Measurements from ENCODE around the gene OR2S2. TPM values are rescaled to one million over a fixed set of nuclear protein-coding genes. Genes with fewer than 3 reads are reported as not detected.

Gene OR2S2
- total RNA-seq, 1 donor from 2014 or later: not detected

DNA sequence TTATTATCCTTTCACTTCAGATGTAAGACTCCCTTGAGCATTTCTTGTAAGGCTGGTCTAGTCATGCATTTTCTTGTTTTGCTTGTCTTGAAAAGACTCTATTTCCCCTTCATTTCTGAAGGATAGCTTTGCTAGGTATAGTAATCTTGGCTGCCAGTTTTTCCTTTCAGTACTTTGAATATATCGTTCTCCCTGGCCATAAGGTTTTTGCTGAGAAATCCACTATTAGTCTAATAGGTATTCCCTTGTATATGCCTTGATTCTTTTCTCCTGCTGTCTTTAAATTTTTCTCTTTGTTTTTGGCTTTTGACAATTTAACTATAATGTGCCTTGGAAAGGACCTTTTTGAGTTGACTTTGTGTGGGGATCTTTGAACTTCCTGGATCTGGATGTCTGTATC is 16.8 kb upstream of the OR2S2 start:
- no peak for DNase-seq
- H3K9me3 Mint-ChIP-seq (ENCODE audit: unreplicated experiment): peaks cover 6% of the 10 kb centered on the region
- H3K4me3 Mint-ChIP-seq (ENCODE audit: unreplicated experiment): no peak overlapping the region
- peaks cover 28% of the 10 kb centered on the region for H3K36me3 Mint-ChIP-seq (ENCODE audit: unreplicated experiment)
- peaks cover 2% of the 10 kb centered on the region for H3K27me3 Mint-ChIP-seq (ENCODE audit: unreplicated experiment)
- TF ChIP-seq, protein P1, sequence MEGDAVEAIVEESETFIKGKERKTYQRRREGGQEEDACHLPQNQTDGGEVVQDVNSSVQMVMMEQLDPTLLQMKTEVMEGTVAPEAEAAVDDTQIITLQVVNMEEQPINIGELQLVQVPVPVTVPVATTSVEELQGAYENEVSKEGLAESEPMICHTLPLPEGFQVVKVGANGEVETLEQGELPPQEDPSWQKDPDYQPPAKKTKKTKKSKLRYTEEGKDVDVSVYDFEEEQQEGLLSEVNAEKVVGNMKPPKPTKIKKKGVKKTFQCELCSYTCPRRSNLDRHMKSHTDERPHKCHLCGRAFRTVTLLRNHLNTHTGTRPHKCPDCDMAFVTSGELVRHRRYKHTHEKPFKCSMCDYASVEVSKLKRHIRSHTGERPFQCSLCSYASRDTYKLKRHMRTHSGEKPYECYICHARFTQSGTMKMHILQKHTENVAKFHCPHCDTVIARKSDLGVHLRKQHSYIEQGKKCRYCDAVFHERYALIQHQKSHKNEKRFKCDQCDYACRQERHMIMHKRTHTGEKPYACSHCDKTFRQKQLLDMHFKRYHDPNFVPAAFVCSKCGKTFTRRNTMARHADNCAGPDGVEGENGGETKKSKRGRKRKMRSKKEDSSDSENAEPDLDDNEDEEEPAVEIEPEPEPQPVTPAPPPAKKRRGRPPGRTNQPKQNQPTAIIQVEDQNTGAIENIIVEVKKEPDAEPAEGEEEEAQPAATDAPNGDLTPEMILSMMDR (IDR thresholded peaks at IDR 0.05; ENCODE audit: partially characterized antibody, unreplicated experiment): no peak
- peaks cover 10% of the 10 kb centered on the region for H3K4me1 Mint-ChIP-seq (ENCODE audit: low read depth, unreplicated experiment)
- no peak overlapping the region for H3K27ac Mint-ChIP-seq (ENCODE audit: unreplicated experiment)

DNA sequence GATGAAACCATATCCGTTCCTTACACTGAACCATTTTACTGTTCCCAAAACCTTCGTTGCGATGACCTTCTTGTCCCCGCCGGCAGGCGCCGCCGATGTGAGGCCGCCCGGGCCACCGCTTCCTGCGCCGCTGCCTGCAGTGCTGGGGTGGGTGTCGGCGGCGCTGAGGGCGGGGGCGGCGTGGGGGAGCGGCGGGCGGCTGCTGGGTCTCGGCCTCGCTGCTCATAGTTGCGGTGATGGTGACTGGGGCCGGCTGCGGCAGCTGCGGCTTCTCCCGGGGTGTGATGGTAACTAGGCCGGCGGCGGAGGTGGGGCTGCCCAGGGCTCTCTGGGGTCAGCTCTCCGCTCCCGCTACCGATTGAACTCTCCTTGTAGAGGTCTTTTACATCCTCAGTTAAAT is 14.1 kb upstream of the OR2S2 start:
- H3K9me3 Mint-ChIP-seq (ENCODE audit: unreplicated experiment): peaks cover 6% of the 10 kb centered on the region
- peak overlapping the region; percentile 6 for H3K27ac Mint-ChIP-seq (ENCODE audit: unreplicated experiment)
- peak overlapping the region; percentile 60 for H3K4me3 Mint-ChIP-seq (ENCODE audit: unreplicated experiment)
- TF ChIP-seq, protein P1 (IDR thresholded peaks at IDR 0.05; ENCODE audit: partially characterized antibody, unreplicated experiment): no peak
- peaks cover 10% of the 10 kb centered on the region for H3K4me1 Mint-ChIP-seq (ENCODE audit: low read depth, unreplicated experiment)
- DNase-seq: peak; percentile 76
- H3K27me3 Mint-ChIP-seq (ENCODE audit: unreplicated experiment): peaks cover 2% of the 10 kb centered on the region
- peaks cover 28% of the 10 kb centered on the region for H3K36me3 Mint-ChIP-seq (ENCODE audit: unreplicated experiment)

DNA sequence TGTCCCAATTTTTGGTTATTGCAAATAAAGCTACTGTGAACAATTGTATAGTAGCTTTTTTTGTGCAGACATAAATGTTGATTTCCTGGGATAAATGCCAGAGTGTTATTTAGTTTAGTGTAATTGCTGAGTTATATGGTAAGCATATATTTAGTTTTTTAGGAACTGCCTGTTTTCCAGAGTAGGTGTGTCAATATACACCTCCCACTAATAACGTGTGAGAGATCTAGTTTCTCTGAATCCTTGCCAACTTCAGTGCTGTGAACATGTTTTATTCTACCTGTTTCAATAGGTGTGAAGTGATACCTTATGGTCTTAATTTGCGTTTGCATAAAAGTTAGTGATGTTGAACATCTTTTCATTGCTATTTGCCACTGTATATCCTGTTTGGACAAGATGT is 9.1 kb upstream of the OR2S2 start:
- DNase-seq: no peak
- Mint-ChIP-seq H3K27me3 (ENCODE audit: unreplicated experiment) (no peaks in the 10 kb centered on the region), H3K27ac (ENCODE audit: unreplicated experiment) (no peak overlapping the region), H3K36me3 (ENCODE audit: unreplicated experiment) (peaks cover 7% of the 10 kb centered on the region), H3K4me1 (ENCODE audit: low read depth, unreplicated experiment) (peaks cover 9% of the 10 kb centered on the region), H3K4me3 (ENCODE audit: unreplicated experiment) (no peak overlapping the region), H3K9me3 (ENCODE audit: unreplicated experiment) (peaks cover 3% of the 10 kb centered on the region)
- TF ChIP-seq, protein P1 (IDR thresholded peaks at IDR 0.05; ENCODE audit: partially characterized antibody, unreplicated experiment): no peak

DNA sequence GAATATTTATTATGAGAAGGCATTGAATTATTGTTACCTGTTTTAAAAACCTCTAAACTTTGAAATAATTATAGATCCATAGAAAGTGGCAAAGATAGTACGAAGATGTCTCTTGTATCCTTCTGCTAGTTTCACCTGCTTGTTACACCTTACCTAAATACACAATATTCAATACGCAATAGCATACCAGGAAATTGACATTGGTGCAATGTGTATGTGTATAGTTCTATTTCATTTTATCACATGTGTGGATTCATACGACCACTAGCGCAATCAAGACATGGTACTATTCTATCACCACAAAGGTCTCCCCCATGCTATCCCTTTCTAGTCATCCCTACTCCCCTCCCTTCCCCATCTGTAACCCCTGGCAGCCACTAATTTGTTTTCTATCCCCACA is 8.5 kb upstream of the OR2S2 start:
- H3K36me3 Mint-ChIP-seq (ENCODE audit: unreplicated experiment): peaks cover under 1% of the 10 kb centered on the region
- peaks cover 6% of the 10 kb centered on the region for H3K4me1 Mint-ChIP-seq (ENCODE audit: low read depth, unreplicated experiment)
- H3K27ac Mint-ChIP-seq (ENCODE audit: unreplicated experiment): no peak overlapping the region
- DNase-seq: no peak
- TF ChIP-seq, protein P1 (IDR thresholded peaks at IDR 0.05; ENCODE audit: partially characterized antibody, unreplicated experiment): no peak
- H3K27me3 Mint-ChIP-seq (ENCODE audit: unreplicated experiment): no peaks in the 10 kb centered on the region
- peaks cover 4% of the 10 kb centered on the region for H3K9me3 Mint-ChIP-seq (ENCODE audit: unreplicated experiment)
- H3K4me3 Mint-ChIP-seq (ENCODE audit: unreplicated experiment): no peak overlapping the region

DNA sequence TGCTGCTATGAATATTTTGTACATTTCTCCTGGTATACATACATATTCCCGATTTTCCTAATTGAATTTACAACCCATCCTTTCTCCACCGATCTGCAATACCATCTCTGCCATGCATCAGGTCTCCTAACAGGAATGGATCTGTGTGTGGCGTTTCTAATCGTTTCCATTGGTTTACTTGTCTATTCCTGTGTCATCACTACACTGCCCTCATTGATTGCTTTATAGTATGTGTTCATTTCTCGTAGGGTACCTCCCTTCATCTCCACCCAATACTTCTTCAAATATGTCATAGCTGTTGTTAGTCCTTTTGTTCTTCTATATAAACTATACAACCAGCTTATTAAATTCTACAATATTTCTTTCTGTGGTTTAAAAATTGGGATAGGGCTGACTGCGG is 7.1 kb upstream of the OR2S2 start:
- peaks cover 9% of the 10 kb centered on the region for H3K4me1 Mint-ChIP-seq (ENCODE audit: low read depth, unreplicated experiment)
- no peaks in the 10 kb centered on the region for H3K36me3 Mint-ChIP-seq (ENCODE audit: unreplicated experiment)
- H3K9me3 Mint-ChIP-seq (ENCODE audit: unreplicated experiment): peaks cover 6% of the 10 kb centered on the region
- no peak overlapping the region for H3K27ac Mint-ChIP-seq (ENCODE audit: unreplicated experiment)
- no peak overlapping the region for H3K4me3 Mint-ChIP-seq (ENCODE audit: unreplicated experiment)
- TF ChIP-seq, protein P1 (IDR thresholded peaks at IDR 0.05; ENCODE audit: partially characterized antibody, unreplicated experiment): no peak
- no peak for DNase-seq
- H3K27me3 Mint-ChIP-seq (ENCODE audit: unreplicated experiment): no peaks in the 10 kb centered on the region
